Memory B cell (primary cell): ENCODE results near the gene MXD4.

Experiments
- ATAC-seq: fragments of 150-1000 bp; cut with Tn5 transposase; 2 replicates; pipeline ENCODE4 v1.10.0; 2021; ENCODE audit warnings: low read depth, mild to moderate bottlenecking, moderate library complexity
- DNase-seq, 2 donors: peaks; one replicate each; pipeline ENCODE4 v3.0.0; 2022; ENCODE audit warnings: low spot score in 2 of 2
- H3K27ac Mint-ChIP-seq: one replicate; pipeline ENCODE4 v1.8.0; 2022; ENCODE audit warnings: mild to moderate bottlenecking, moderate library complexity, mixed read lengths
- H3K27me3 Mint-ChIP-seq: one replicate; pipeline ENCODE4 v1.8.0; 2022; ENCODE audit warnings: mixed read lengths
- H3K36me3 Mint-ChIP-seq: one replicate; pipeline ENCODE4 v1.8.0; 2022; ENCODE audit warnings: mild to moderate bottlenecking, mixed read lengths
- H3K4me1 Mint-ChIP-seq: one replicate; pipeline ENCODE4 v1.8.0; 2022; ENCODE audit warnings: mixed read lengths
- H3K4me3 Mint-ChIP-seq: one replicate; pipeline ENCODE4 v1.8.0; 2022; ENCODE audit warnings: mild to moderate bottlenecking, moderate library complexity, mixed read lengths
- H3K9me3 Mint-ChIP-seq: one replicate; pipeline ENCODE4 v1.8.0; 2022; ENCODE audit warnings: mixed read lengths

MXD4 gene

GRCh38 chr4:2298532-2298991, 36.7 kb upstream of the MXD4 start:
- DNase-seq: no peak
- Mint-ChIP-seq H3K27ac (peak overlapping the region; percentile 76), H3K27me3 (peaks cover 1% of the 10 kb centered on the region), H3K9me3 (no peaks in the 10 kb centered on the region), H3K4me1 (peaks cover 12% of the 10 kb centered on the region), H3K36me3 (peaks cover 2% of the 10 kb centered on the region), H3K4me3 (no peak overlapping the region)
- no peak for ATAC-seq

GRCh38 chr4:2297606-2298531, 36.0 kb upstream of the MXD4 start:
- H3K4me1 Mint-ChIP-seq: peaks cover 12% of the 10 kb centered on the region
- H3K9me3 Mint-ChIP-seq: no peaks in the 10 kb centered on the region
- DNase-seq (peak in 1 of 2 donors; percentile 27), ATAC-seq (peak; percentile 95)
- no peaks in the 10 kb centered on the region for H3K36me3 Mint-ChIP-seq
- peaks cover 1% of the 10 kb centered on the region for H3K27me3 Mint-ChIP-seq
- peak overlapping the region; percentile 60 for H3K4me3 Mint-ChIP-seq
- peak overlapping the region; percentile 76 for H3K27ac Mint-ChIP-seq

- peak; percentile 31 for ATAC-seq
- Mint-ChIP-seq H3K27ac (peak overlapping the region; percentile 76), H3K27me3 (peaks cover 1% of the 10 kb centered on the region), H3K4me3 (peak overlapping the region; percentile 50), H3K9me3 (no peaks in the 10 kb centered on the region), H3K4me1 (peaks cover 12% of the 10 kb centered on the region), H3K36me3 (no peaks in the 10 kb centered on the region)
- DNase-seq: no peak
Measured at GRCh38 chr4:2296631-2297601, 35.0 kb upstream of the MXD4 start.

GRCh38 chr4:2295900-2296442, 34.1 kb upstream of the MXD4 start:
- no peak for DNase-seq
- Mint-ChIP-seq H3K27ac (no peak overlapping the region), H3K4me3 (no peak overlapping the region), H3K36me3 (no peaks in the 10 kb centered on the region), H3K9me3 (no peaks in the 10 kb centered on the region), H3K4me1 (peaks cover 15% of the 10 kb centered on the region), H3K27me3 (peaks cover 1% of the 10 kb centered on the region)
- no peak for ATAC-seq

- no peak overlapping the region for H3K4me3 Mint-ChIP-seq
- H3K4me1 Mint-ChIP-seq: peaks cover 18% of the 10 kb centered on the region
- ATAC-seq (no peak), DNase-seq (no peak)
- H3K9me3 Mint-ChIP-seq: no peaks in the 10 kb centered on the region
- H3K36me3 Mint-ChIP-seq: no peaks in the 10 kb centered on the region
- H3K27ac Mint-ChIP-seq: no peak overlapping the region
- H3K27me3 Mint-ChIP-seq: peaks cover 1% of the 10 kb centered on the region
Measured at GRCh38 chr4:2295500-2295899, 33.6 kb upstream of the MXD4 start.

- no peaks in the 10 kb centered on the region for H3K36me3 Mint-ChIP-seq
- H3K27ac Mint-ChIP-seq: no peak overlapping the region
- H3K27me3 Mint-ChIP-seq: peaks cover 1% of the 10 kb centered on the region
- peaks cover 11% of the 10 kb centered on the region for H3K4me1 Mint-ChIP-seq
- no peaks in the 10 kb centered on the region for H3K9me3 Mint-ChIP-seq
- ATAC-seq: no peak
- no peak overlapping the region for H3K4me3 Mint-ChIP-seq
- no peak for DNase-seq
Measured at GRCh38 chr4:2292646-2293108, 30.8 kb upstream of the MXD4 start.

GRCh38 chr4:2291705-2292645, 30.1 kb upstream of the MXD4 start:
- no peaks in the 10 kb centered on the region for H3K9me3 Mint-ChIP-seq
- H3K4me3 Mint-ChIP-seq: no peak overlapping the region
- no peak overlapping the region for H3K27ac Mint-ChIP-seq
- DNase-seq (peak in 1 of 2 donors; percentile 9), ATAC-seq (no peak)
- no peaks in the 10 kb centered on the region for H3K36me3 Mint-ChIP-seq
- H3K4me1 Mint-ChIP-seq: peaks cover 6% of the 10 kb centered on the region
- H3K27me3 Mint-ChIP-seq: no peaks in the 10 kb centered on the region

- DNase-seq (peak; percentile 32 to 58), ATAC-seq (peak; percentile 87)
- peak overlapping the region; percentile 76 for H3K27ac Mint-ChIP-seq
- no peaks in the 10 kb centered on the region for H3K36me3 Mint-ChIP-seq
- H3K9me3 Mint-ChIP-seq: no peaks in the 10 kb centered on the region
- peaks cover 6% of the 10 kb centered on the region for H3K4me1 Mint-ChIP-seq
- no peaks in the 10 kb centered on the region for H3K27me3 Mint-ChIP-seq
- H3K4me3 Mint-ChIP-seq: peak overlapping the region; percentile 79
Measured at GRCh38 chr4:2290974-2291704, 29.2 kb upstream of the MXD4 start.

GRCh38 chr4:2290488-2290887, 28.6 kb upstream of the MXD4 start:
- ATAC-seq (peak; percentile 32), DNase-seq (no peak)
- no peaks in the 10 kb centered on the region for H3K9me3 Mint-ChIP-seq
- no peaks in the 10 kb centered on the region for H3K27me3 Mint-ChIP-seq
- H3K4me3 Mint-ChIP-seq: peak overlapping the region; percentile 79
- H3K36me3 Mint-ChIP-seq: no peaks in the 10 kb centered on the region
- peak overlapping the region; percentile 76 for H3K27ac Mint-ChIP-seq
- H3K4me1 Mint-ChIP-seq: peaks cover 6% of the 10 kb centered on the region

GRCh38 chr4:2289955-2290333, 28.0 kb upstream of the MXD4 start:
- Mint-ChIP-seq H3K4me1 (peaks cover 6% of the 10 kb centered on the region), H3K4me3 (peak overlapping the region; percentile 41), H3K27me3 (no peaks in the 10 kb centered on the region), H3K27ac (peak overlapping the region; percentile 62), H3K36me3 (no peaks in the 10 kb centered on the region), H3K9me3 (no peaks in the 10 kb centered on the region)
- ATAC-seq (no peak), DNase-seq (no peak)

- DNase-seq: no peak
- peaks cover 6% of the 10 kb centered on the region for H3K4me1 Mint-ChIP-seq
- H3K9me3 Mint-ChIP-seq: no peaks in the 10 kb centered on the region
- no peak overlapping the region for H3K4me3 Mint-ChIP-seq
- ATAC-seq: no peak
- peak overlapping the region; percentile 62 for H3K27ac Mint-ChIP-seq
- H3K36me3 Mint-ChIP-seq: no peaks in the 10 kb centered on the region
- no peaks in the 10 kb centered on the region for H3K27me3 Mint-ChIP-seq
Measured at GRCh38 chr4:2289311-2289954, 27.5 kb upstream of the MXD4 start.

GRCh38 chr4:2288051-2288541, 26.2 kb upstream of the MXD4 start:
- no peak overlapping the region for H3K4me3 Mint-ChIP-seq
- no peak overlapping the region for H3K27ac Mint-ChIP-seq
- no peaks in the 10 kb centered on the region for H3K36me3 Mint-ChIP-seq

More at GRCh38 chr4:2288051-2288541, 26.2 kb upstream of the MXD4 start:
- H3K9me3 Mint-ChIP-seq: peaks cover 2% of the 10 kb centered on the region
- ATAC-seq (no peak), DNase-seq (no peak)
- H3K4me1 Mint-ChIP-seq: peaks cover 9% of the 10 kb centered on the region
- peaks cover 3% of the 10 kb centered on the region for H3K27me3 Mint-ChIP-seq
